ENCODE data around the gene CATSPER3.

CATSPER3 gene

GRCh38 chr5:135040333-135041144, 72.8 kb downstream of the CATSPER3 start:
- DNase-seq, result no peak

GRCh38 chr5:135041145-135041587, 73.5 kb downstream of the CATSPER3 start:
- DNase-seq, result no peak

GRCh38 chr5:135041726-135042125, 74.0 kb downstream of the CATSPER3 start:
- no peak for DNase-seq

DNA sequence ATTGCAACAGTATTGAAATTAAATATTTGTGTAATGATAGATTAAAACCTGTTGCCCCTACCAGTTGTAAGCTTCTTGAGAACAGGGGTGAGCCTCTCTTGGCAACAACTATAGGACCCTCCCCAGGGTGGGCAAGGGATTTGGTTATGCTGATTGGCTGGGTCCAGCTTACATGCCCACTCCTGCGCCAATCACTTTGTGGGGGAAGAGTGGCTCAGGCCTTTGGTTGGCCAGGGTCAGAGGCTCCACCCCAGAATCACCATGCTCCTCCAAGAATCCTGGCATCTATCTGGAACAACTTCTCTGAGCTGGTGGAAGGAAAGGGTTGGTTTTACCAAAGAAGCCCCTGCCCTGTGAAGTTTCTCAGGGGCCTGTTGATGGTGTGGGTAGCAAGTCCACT, 74.9 kb downstream of the CATSPER3 start:
- no peak for DNase-seq

GRCh38 chr5:135045488-135045887, 77.8 kb downstream of the CATSPER3 start:
- no peak for DNase-seq

DNA sequence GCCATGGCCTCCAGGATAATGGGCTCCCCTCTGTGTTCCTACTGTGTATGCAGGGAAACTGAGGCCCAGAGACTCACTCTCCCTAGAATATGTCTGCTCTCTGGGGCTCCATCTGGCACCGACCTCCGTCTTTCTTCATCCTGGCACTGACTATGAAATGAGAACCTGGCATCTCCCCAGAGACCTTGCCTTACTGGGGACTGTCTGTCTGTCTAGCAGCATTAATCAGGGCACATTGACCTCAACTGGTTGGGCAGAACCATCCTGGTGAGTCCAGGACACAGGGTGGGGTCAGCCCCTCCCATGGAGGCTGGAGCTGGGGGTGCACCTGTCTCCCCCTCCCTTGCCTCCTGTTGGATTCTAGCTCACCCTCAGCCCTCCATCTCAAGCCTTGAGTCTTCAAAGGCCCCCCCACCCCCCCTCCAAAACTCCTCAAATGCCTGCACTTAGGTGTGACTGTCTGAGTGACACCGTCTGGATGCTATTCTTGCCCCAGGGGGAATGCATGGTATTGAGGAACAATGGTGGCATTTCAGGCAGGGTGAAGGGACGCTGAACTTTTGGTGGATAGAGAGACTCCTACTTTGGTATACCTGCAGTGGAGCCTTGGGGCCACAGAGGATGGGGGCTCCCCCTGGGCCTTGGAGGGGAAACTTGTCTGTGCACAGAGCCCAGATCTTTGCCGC, 79.1 kb downstream of the CATSPER3 start:
- DNase-seq, result no peak

GRCh38 chr5:135047347-135047695, 79.6 kb downstream of the CATSPER3 start:
- no peak for DNase-seq

DNA sequence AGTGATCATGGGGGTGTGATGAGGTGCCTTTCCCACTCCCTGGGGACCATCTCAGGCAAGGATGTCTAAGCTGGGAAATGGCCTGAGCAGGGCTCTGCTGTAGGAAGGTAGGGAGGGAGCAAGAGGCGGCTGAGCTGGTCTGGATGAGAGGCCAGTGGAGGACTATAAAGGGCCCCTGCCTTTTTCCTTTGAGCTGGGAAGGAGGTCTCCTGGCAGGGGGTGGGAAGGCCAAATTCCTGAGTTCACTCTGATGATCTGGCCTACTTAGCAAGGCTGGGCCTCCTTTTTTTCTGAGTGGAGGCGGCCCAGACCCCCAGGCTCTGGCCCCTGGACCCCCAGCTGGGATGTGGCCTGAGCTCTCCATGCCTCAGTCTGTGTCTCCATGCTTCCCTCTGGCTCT, 80.6 kb downstream of the CATSPER3 start:
- DNase-seq, result no peak

DNA sequence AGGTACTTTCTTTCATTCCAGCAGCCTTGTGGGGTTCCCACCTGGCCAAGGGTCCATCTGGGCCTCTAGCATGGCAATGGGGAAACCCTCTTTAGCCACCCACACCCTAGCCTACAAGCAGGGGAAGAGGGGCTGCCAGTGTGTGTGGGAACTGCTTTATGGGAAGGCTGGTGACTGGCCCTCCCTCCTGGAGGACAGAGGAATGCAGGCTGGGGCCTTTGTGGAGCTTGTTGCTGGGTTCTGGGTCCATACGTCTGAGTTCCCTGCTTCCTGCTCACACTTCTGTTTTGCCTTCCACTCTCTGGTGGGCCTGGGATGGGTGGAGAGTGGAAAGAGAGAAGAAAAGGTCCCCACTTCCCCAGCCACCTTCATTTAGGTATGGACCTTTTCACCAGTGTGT, 81.2 kb downstream of the CATSPER3 start:
- DNase-seq, result no peak

GRCh38 chr5:135050244-135050767, 82.6 kb downstream of the CATSPER3 start:
- DNase-seq, result no peak

DNA sequence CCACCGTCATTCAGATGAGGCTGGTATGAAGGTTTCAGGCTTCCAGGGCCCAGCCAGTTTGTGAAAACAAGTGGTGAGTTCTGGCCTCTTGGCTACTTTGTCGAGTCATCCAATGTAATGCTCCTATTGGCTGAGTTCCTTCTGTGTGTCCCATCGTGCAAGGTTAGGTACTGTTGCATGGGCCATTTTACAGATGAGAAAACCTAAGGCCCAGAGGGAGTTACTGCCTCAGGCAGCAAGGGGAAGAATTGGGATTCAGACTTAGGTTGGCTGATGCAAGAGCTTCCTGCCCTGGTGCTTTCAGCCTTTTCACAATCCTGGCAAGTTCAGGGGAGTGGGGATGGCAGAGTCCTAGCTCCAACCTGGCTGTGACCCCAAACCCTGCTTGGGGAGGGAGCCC, 83.7 kb downstream of the CATSPER3 start:
- no peak for DNase-seq

GRCh38 chr5:135051872-135052271, 84.2 kb downstream of the CATSPER3 start:
- no peak for DNase-seq

GRCh38 chr5:135052511-135053145, 84.9 kb downstream of the CATSPER3 start:
- DNase-seq, result no peak

- no peak for DNase-seq
Measured at GRCh38 chr5:135053278-135053677, 85.6 kb downstream of the CATSPER3 start.

DNA sequence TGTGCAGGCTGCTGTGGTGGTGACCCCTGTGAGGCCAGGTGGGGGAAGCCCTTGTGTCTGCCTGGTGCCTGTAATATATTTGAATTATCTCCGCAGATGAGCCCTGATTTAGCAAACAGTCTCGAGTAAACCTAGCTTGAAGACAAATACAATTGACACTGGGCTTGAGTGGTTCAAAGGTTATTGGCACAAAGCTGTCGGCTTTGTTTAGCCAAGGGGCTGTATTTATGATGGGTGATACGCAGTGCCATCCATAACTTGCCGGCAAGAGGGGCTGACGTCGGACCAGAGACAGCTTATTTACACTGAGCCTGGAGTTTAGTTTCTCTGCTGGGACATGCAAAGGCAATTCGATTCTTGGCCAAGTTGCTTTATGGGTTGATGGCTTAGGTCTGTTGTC, 86.3 kb downstream of the CATSPER3 start:
- no peak for DNase-seq

- no peak for DNase-seq
Measured at GRCh38 chr5:135054546-135054945, 86.8 kb downstream of the CATSPER3 start.

DNA sequence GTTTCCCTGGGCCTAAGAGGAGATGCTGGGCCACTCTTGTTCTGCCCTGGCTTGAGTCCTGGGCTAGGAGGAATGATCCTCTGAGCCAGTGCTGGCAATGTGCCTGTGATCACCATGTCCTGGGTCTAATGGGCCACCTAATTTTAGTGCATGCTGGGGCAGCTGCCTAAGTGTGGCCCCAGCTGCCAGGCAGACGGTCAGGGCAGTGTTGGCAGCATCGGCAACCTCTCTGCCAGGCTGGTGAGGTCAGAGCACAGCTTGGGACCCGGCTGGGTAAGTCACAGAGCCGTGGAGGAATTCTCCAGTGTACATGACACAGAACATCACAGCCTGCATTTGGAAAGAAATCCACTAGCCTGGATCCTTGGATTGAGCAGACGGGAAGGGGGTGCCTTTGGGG, 87.7 kb downstream of the CATSPER3 start:
- peak in 1 of 58 donors; percentile 4 for DNase-seq

- no peak for DNase-seq
Measured at GRCh38 chr5:135056316-135057030, 88.8 kb downstream of the CATSPER3 start.

- no peak for DNase-seq
Measured at GRCh38 chr5:135057233-135057632, 89.5 kb downstream of the CATSPER3 start.

DNA sequence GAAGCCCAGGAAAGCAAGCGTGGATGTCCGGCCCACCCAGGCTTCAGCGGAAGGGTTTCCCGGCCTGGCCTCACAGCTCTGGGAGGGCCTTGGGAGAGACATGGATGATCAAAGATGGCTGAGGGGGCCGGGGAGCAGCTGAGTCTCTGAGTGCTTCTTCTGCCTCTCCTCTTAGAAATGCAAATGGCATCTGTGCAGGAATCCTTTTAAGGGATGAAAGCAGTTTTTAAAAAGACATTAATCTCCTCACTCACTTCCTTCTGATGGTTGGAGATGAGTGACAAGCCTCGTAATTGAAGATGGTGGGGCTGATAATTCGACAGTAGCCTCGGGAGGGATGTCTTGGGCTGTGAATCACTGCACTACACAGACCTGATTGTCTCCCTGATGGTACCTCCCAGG, 90.6 kb downstream of the CATSPER3 start:
- DNase-seq, result no peak

Data from anterior cingulate cortex (tissue), 58 donors.